Islet of Langerhans (tissue), 1 donor: ENCODE measurements around the gene HOXD9.
A peak's percentile ranks its signal among the peaks of the same experiment; 100 is the strongest.

Source experiments
- FAIRE-seq: peaks from one replicate; lab custom pipeline; 2011; peaks lifted over from hg19 to GRCh38; lab: Jason Lieb, UNC

The HOXD9 gene

GRCh38 chr2:176124947-176125771 is 2.6 kb downstream of the HOXD9 start:
- FAIRE-seq, result no peak

- FAIRE-seq, result no peak
These were observed 3.2 kb downstream of the HOXD9 start for GRCh38 chr2:176125772-176126054.

GRCh38 chr2:176126929-176127773 is 4.6 kb downstream of the HOXD9 start:
- FAIRE-seq, result peak; percentile 99

GRCh38 chr2:176127774-176128072 is 5.2 kb downstream of the HOXD9 start:
- no peak for FAIRE-seq

- FAIRE-seq, result no peak
These were observed 5.9 kb downstream of the HOXD9 start for GRCh38 chr2:176128172-176128981.

GRCh38 chr2:176128982-176129796 is 6.7 kb downstream of the HOXD9 start, which contains the start of gene HOXD8:
Gene HOXD8, plus strand, starts transcription at chr2:176129705. Its CDS starts 662 bp downstream, at chr2:176130367.
- FAIRE-seq, result no peak

- FAIRE-seq, result no peak
These were observed 7.3 kb downstream of the HOXD9 start for GRCh38 chr2:176129813-176130146.

- no peak for FAIRE-seq
These were observed 7.8 kb downstream of the HOXD9 start for GRCh38 chr2:176130147-176130956.

GRCh38 chr2:176130957-176131847 is 8.7 kb downstream of the HOXD9 start:
- FAIRE-seq, result no peak

- peak; percentile 45 for FAIRE-seq
These were observed 9.3 kb downstream of the HOXD9 start for GRCh38 chr2:176131848-176132158.

- no peak for FAIRE-seq
These were observed 10.0 kb downstream of the HOXD9 start for GRCh38 chr2:176132205-176133171.

GRCh38 chr2:176133389-176133788 is 10.9 kb downstream of the HOXD9 start:
- FAIRE-seq, result no peak

- no peak for FAIRE-seq
These were observed 11.5 kb downstream of the HOXD9 start for GRCh38 chr2:176134035-176134434.

GRCh38 chr2:176135035-176135440 is 12.5 kb downstream of the HOXD9 start:
- FAIRE-seq, result no peak

GRCh38 chr2:176136374-176137251 is 14.1 kb downstream of the HOXD9 start:
- FAIRE-seq, result no peak

- FAIRE-seq, result no peak
These were observed 14.7 kb downstream of the HOXD9 start for GRCh38 chr2:176137252-176137580.

GRCh38 chr2:176137906-176138305 is 15.4 kb downstream of the HOXD9 start:
- no peak for FAIRE-seq

GRCh38 chr2:176138526-176138922 is 16.0 kb downstream of the HOXD9 start:
- no peak for FAIRE-seq
